OCI-LY1 (cell line): Measurements from ENCODE around the gene TRUB1.

ENCODE experiments used
- CTCF ChIP-seq: fragments of 200-600 bp; sonication (generic), shearing (Covaris generic); IDR thresholded peaks from 2 replicates; pipeline ENCODE4 v1.5.1; 2017; ENCODE audit warnings: mild to moderate bottlenecking, antibody characterized with exemption, low read length, moderate library complexity, mixed read lengths
- EZH2 ChIP-seq: fragments of 200-600 bp; sonication (generic), shearing (Covaris generic); IDR thresholded peaks from 2 replicates; pipeline ENCODE4 v1.8.0; 2017; ENCODE audit warnings: borderline replicate concordance, mixed run types, mild to moderate bottlenecking, antibody characterized with exemption, low read length, moderate library complexity, mixed read lengths

- no peak for TF ChIP-seq CTCF
- TF ChIP-seq EZH2: no peak
Measured at GRCh38 chr10:115001506-115002381, 63.7 kb downstream of the TRUB1 start.
